IPS-15b (cell line): ENCODE results near the gene RTF1.

Source experiments
- H3K27me3 ChIP-seq: one replicate; pipeline ENCODE4 v1.6.1; 2013; ENCODE audit warnings: low read length; ENCODE audit not compliant: control insufficient read depth, insufficient read depth
- H3K36me3 ChIP-seq: one replicate; pipeline ENCODE4 v1.6.1; 2013; ENCODE audit warnings: low read length; ENCODE audit not compliant: control insufficient read depth, insufficient read depth
- H3K4me1 ChIP-seq: one replicate; pipeline ENCODE4 v1.6.1; 2013; ENCODE audit warnings: mild to moderate bottlenecking, low read length; ENCODE audit not compliant: control insufficient read depth, insufficient read depth
- H3K4me3 ChIP-seq: one replicate; pipeline ENCODE4 v1.5.1; 2013; ENCODE audit warnings: low read depth, low read length
- H3K9ac ChIP-seq: one replicate; pipeline ENCODE4 v1.6.1; 2013; ENCODE audit warnings: low read depth, mild to moderate bottlenecking, low read length
- H3K9me3 ChIP-seq: one replicate; pipeline ENCODE4 v1.6.1; 2013; ENCODE audit warnings: mild to moderate bottlenecking, low read length; ENCODE audit not compliant: control insufficient read depth, insufficient read depth

Gene RTF1

DNA sequence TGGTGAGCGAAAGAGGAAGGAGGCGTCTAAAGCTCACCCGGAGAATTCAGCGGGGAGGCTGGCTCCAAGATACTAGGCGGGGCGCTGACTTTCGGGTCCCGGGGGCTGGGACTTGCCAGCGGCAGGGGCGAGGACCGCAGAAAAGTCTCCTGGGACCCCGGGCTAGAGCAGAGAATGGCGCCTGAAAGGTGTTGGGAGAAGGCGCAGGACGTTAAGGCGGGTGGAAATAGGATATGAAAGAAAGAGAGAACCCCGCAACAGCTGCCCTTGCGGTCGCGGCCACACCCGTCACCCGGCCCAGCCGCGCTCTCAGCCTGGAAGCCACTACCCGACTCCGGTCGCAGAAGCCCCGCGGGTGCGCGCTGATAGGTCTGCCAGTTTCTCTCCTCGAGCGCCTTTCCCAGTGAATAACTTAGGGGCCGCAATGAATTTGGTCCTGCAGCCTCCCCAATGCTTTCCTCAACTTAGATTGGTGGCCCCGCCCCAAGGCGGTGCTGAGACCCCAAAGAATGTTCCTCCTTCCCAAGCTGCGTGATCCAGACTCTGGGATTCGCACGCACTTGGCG, 96.1 kb downstream of the RTF1 start:
- Histone ChIP-seq H3K9ac (no peak overlapping the region), H3K9me3 (no peaks in the 10 kb centered on the region), H3K27me3 (peaks cover 55% of the 10 kb centered on the region), H3K4me3 (peak overlapping the region; percentile 80), H3K4me1 (peaks cover 3% of the 10 kb centered on the region), H3K36me3 (peaks cover 8% of the 10 kb centered on the region)

DNA sequence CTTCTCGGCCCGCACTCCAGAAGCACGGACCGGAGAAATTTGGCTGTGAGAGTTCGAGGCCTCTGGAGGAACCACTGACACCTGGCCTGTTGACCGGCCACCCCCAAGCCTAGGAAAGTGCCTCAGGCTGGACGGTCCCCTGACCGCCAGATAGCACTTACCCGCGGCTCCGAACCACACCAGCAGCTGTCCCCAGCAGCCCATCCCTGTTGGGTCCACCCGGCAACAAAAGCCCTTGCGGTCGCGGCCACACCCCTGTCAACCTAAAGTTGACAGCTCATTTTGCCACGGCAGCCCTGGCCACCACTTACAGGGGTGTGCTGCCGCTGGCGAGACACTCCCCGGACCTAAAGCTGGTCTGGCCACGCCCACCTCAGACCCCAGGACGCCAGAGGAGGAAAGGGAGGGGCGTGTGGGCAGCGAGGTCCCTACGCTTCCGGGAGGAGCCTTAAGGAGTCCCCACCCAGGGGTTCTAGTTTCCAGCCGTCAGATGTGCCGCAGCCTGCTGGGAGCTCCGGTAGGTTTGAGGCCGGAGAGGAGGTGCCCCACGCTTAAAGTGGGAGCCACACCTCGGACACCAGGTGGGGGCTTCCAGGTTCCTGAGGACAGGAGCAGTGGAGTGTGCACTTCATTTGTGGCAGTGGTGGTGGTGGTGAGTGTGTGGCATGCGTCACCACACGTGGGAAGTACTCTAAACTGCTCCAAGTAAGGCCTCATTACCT, 96.8 kb downstream of the RTF1 start, which contains the start of gene LTK:
Gene LTK, minus strand, starts transcription at position 322 of the 722 bp plus-strand sequence. Its CDS starts 118 bp downstream, at position 204.
- peak within 1 kb of the TSS; percentile 80 for H3K4me3 ChIP-seq
- H3K4me1 ChIP-seq, result peaks cover 3% of the 10 kb centered on the region
- peaks cover 51% of the 10 kb centered on the region for H3K27me3 ChIP-seq
- no peak within 1 kb of the TSS for H3K9ac ChIP-seq
- H3K9me3 ChIP-seq, result no peaks in the 10 kb centered on the region
- peaks cover 12% of the 10 kb centered on the region for H3K36me3 ChIP-seq

DNA sequence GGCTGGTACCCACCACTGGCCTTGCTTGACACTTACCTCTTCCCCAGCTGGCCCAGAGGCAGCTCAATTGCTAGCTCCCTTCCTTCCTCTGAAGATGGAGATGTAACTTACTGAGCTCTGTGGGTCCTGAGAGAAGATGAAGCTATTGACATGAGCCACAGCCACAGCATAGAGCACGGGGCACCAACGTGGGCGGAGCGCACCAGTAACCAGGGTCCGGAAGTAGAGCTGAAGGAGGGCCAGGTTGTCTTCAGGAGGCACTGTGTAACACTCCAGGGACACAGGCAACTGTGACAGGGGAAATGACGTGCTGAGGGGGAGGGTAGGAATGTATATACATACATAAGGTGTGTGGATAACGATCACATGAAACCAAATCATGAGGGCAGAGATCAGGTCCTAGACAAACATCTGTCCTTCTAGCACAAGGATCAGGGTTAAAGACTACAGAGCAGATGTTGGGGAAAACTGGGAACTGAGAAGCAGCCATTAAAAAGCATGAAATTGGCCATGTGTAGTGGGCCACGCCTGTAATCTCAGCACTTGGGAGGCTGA, 101.1 kb downstream of the RTF1 start:
- Histone ChIP-seq H3K36me3 (peaks cover 24% of the 10 kb centered on the region), H3K4me3 (no peak overlapping the region), H3K4me1 (no peaks in the 10 kb centered on the region), H3K9me3 (no peaks in the 10 kb centered on the region), H3K9ac (no peak overlapping the region), H3K27me3 (peaks cover 12% of the 10 kb centered on the region)

DNA sequence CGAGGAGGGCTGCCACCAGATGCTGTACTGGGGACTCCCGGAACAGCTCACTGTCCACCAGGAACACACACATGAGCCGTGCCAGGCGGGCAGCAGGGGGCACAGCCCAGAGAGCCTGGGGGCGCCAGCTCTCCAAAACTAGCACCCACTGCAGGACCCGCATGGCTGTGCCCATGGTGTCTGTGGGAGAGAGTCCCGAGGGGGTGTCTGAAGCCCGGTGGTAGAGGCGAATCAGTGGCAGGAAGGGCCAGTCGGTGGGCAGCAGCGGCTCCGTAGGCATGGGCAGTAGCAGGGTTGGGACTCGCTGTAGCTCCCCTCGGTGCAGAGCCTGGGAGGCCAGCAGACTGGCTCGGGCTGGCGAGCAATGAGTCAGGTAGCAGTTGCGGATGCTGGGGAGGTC, 103.7 kb downstream of the RTF1 start:
- no peaks in the 10 kb centered on the region for H3K4me1 ChIP-seq
- no peak overlapping the region for H3K4me3 ChIP-seq
- H3K9ac ChIP-seq, result no peak overlapping the region
- H3K9me3 ChIP-seq, result no peaks in the 10 kb centered on the region
- peaks cover 38% of the 10 kb centered on the region for H3K36me3 ChIP-seq
- no peaks in the 10 kb centered on the region for H3K27me3 ChIP-seq

DNA sequence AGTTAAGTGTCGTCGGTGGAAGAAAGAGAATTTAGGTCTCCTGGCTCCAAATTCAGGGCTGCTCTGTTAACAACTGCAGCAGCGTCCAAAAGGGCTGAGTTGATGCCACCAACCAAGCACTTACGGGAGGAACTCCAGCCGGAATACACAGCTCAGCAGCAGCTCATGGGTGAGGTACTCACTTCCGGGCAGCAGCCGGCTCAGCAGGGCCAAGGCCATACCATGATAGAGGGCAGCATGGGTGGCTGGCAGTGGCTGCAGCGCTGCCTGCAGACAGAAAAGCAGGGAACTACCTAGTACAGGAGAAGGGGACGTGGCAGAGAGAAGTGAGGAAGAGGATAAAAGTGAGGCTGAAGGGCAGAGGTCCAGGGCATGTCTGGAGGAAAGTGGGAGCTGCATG, 104.7 kb downstream of the RTF1 start:
- no peak overlapping the region for H3K9ac ChIP-seq
- H3K9me3 ChIP-seq, result no peaks in the 10 kb centered on the region
- H3K4me3 ChIP-seq, result no peak overlapping the region
- no peaks in the 10 kb centered on the region for H3K4me1 ChIP-seq
- H3K27me3 ChIP-seq, result no peaks in the 10 kb centered on the region
- H3K36me3 ChIP-seq, result peaks cover 41% of the 10 kb centered on the region

DNA sequence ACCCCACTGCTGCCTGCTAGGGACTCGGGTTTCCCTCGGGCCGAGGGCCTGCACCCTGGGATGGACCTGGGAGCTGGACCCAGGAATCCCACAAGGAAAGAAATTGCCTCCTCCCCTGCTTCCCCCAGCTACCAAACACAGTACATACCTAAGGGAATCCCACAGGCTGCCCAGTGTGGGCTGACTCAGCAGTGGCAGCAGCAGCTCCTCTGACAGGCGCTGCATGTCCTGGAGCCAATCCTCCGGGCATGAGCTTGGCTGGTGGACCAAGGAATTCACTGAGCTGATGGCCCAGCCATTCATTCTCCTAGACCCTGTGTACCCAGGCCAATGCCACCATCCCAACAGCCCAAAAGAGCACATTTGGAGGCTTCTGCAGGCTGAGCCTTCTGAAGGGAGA, 106.2 kb downstream of the RTF1 start:
- Histone ChIP-seq H3K9me3 (no peaks in the 10 kb centered on the region), H3K4me1 (no peaks in the 10 kb centered on the region), H3K27me3 (no peaks in the 10 kb centered on the region), H3K36me3 (peaks cover 43% of the 10 kb centered on the region), H3K4me3 (no peak overlapping the region), H3K9ac (no peak overlapping the region)

DNA sequence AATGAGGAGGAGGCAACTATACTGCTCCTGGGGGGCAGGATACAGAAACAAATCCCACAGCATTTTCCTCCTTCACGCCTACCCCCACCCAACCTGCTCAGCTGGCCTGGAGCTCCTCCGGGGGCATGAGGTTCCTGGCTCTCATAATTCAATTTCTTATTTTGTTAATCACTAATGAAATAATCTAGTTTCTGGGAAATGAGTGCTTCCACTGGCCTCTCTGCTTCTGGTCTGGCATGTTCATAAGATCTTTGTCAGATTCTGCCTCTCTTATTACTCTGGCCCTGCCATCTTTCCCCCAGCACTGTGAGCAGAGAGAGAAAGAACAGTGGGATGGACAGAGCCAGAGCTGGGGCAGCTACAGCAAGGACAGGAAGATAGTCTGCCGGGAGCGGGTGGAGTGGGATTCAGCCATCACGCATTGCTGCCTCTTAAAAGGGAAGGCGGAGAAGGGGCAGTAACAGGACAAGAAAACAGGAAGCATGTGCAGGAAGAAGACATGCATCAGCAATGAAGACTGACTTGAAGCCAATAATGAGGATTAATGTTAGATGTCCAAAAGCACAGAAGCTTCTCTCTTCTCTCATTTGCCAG, 113.6 kb downstream of the RTF1 start:
- H3K9me3 ChIP-seq, result no peaks in the 10 kb centered on the region
- no peak overlapping the region for H3K9ac ChIP-seq
- no peaks in the 10 kb centered on the region for H3K4me1 ChIP-seq
- H3K27me3 ChIP-seq, result no peaks in the 10 kb centered on the region
- no peak overlapping the region for H3K4me3 ChIP-seq
- peaks cover 49% of the 10 kb centered on the region for H3K36me3 ChIP-seq
